Ramos (cell line): Measurements from ENCODE around the gene DMWD.

Experiments
- in situ Hi-C: fragments of 300-500 bp; cut with MboI; formaldehyde crosslinking; loops from one replicate; pipeline ENCODE4 v1.14.3; 2022; ENCODE audit warnings: low sequenced_read_pairs; ENCODE audit not compliant: unreplicated experiment

Gene DMWD, protein sequence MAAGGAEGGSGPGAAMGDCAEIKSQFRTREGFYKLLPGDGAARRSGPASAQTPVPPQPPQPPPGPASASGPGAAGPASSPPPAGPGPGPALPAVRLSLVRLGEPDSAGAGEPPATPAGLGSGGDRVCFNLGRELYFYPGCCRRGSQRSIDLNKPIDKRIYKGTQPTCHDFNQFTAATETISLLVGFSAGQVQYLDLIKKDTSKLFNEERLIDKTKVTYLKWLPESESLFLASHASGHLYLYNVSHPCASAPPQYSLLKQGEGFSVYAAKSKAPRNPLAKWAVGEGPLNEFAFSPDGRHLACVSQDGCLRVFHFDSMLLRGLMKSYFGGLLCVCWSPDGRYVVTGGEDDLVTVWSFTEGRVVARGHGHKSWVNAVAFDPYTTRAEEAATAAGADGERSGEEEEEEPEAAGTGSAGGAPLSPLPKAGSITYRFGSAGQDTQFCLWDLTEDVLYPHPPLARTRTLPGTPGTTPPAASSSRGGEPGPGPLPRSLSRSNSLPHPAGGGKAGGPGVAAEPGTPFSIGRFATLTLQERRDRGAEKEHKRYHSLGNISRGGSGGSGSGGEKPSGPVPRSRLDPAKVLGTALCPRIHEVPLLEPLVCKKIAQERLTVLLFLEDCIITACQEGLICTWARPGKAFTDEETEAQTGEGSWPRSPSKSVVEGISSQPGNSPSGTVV

DNA sequence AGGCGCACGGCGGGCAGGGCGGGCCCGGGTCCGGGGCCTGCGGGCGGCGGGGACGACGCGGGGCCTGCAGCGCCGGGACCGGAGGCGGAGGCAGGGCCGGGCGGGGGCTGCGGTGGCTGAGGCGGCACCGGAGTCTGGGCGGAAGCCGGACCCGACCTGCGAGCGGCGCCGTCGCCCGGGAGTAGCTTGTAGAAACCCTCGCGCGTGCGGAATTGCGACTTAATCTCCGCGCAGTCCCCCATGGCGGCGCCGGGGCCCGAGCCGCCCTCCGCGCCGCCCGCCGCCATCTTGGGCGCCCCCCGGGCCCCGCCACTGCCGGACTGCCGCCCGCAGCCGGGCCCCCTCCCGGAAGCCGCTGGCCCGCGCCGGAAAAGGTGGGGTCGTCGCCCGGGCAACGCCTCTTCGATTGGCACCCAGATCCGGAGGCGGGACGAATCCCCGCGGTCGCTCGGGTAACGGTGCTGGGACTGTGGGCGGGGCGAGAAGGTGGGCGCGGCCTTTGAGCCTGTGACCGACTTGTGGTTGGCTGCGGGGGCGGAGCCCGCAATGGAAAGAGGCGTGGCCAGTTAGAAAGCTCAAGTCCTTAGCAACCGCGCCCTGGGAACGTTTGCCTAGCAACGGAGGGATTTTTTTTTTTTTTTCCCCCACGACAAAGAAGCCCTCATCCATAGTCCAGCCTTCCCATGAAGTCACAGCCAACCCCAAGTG lies at the start of gene DMWD:
DMWD (minus strand) TSS at position 376 of the 708 bp plus-strand sequence; CDS start at position 287, 89 bp downstream.
- in situ Hi-C loops: no loop called here

DNA sequence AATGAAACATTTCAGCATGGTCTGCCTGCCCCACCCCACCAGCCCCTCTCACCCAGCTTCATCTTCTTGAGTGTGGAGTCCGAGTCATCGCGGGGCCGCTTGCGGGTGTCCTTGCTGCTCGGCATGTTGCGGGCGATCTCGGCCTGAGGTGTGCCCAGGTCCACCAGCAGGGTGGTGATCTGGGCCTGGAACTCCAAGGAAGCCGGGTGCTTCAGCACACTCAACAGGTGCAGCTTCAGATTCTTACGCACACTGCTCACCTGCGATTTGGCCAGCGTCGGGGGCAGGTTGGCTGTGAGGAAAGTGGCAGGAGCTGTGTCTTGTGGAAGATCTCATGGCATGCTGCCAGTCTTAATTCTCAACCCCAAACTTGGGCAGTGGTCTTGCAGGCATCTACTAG lies 49.6 kb upstream of the DMWD start:
- in situ Hi-C loops: no loop called here

DNA sequence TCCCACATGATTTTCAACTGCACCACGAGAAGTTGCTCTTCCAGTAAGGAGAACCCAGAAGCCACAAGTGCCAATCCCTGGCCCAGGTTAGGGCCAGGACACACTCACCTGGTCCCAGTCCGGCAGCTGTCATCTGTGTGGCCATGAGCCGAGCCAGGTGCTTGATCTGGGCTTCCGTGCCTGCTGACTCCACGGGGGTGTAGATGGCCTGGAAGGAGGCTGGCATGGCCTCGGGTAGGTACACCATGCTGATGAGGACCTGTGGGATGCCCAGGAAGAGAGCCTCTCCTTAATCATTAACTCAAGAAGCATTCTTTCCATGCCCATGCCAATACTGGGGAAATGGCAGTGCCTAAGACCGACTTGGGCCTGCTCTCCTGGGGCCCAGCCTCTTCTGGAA lies 42.3 kb upstream of the DMWD start:
- in situ Hi-C loops: no loop called here

DNA sequence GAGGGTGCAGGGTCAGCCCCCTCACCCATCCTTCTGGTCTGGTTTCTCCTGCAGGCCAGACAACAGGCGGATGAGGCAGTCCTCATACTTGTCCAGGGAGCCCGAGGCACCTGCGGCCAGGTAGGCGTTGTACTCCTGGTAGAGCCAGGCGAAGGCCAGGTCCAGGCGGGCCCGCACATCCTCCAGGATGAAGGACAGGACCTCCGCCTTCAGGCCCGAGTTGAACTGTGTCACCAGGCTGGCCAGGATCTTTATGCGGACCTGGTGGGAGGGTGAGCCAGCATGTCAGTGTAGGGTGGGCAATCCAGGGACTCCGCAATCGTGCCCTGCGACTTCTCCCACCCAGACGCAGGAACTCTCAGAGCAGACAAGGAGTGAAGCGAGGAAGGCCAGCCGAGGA lies 36.3 kb upstream of the DMWD start:
- in situ Hi-C loops: no loop called here

DNA sequence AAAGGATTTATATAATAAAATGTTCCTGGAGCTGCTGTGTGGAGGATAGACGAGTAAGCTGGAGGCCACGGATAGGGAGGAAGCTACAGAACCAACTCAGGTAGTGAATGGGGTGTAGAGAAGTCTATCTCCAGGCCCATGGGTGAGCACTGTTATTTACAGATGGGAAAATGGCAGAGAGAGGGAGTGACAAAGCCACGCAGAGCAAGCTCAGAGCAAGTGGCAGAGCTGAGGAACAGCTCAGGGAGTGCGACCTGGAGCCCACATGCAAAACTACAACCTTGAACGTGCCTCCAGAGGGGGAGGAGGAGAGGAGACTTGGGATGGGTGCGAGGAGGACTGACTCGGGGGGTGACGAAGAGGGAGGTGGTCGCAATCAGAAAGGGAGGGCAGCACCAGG lies 35.9 kb upstream of the DMWD start:
- in situ Hi-C loops: no loop called here

DNA sequence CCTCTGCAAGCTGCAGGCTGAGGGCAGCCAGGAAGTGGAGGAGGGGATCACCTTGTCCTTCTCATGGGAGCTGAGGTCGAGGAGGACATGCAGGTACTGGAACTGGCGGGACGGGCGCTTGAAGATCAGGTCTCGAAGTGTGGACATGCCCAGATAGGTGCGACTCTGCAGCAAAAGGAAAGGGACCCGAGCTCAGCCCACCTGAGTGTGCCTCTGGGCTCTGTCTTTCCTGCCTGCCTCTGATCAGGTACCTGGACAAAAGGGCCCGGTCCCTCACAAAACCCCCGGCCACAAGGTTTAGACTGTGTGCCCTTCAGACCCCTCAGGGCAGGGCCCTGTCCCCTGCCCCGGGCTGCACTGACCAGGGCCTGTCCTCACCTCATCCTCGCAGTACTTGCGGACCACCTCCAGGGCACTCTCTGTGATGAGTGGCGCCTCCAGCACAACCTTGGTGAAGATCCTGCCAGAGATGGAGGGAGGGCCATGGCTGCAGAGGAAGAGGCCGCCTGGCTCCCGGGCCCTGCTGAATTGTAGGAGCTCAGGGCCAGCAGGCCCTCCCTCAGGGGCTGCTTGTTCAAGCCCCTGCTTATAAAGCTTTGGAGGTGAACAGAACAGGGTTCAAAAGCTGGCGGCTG lies 34.9 kb upstream of the DMWD start:
- in situ Hi-C loops: no loop called here

DNA sequence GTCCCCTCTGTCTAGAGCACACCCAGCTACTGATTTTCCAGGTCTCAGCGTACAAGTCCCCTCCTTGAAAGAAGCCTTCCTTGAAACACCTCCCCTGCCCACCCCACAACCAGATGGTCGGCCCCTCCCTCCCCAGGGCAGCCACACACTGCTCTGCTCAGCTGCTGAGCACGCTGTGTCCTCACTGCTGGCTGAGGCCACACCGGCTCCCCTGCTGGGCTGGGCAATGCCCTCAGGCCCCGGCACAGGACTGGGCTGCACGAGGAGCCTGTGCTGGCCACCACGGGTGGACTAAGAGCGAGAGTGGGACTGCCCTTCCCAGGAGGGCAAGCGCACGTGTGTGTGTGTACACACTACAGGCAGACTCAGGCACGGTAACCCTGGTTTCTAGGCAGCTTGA lies 34.3 kb upstream of the DMWD start:
- in situ Hi-C loops: no loop called here

DNA sequence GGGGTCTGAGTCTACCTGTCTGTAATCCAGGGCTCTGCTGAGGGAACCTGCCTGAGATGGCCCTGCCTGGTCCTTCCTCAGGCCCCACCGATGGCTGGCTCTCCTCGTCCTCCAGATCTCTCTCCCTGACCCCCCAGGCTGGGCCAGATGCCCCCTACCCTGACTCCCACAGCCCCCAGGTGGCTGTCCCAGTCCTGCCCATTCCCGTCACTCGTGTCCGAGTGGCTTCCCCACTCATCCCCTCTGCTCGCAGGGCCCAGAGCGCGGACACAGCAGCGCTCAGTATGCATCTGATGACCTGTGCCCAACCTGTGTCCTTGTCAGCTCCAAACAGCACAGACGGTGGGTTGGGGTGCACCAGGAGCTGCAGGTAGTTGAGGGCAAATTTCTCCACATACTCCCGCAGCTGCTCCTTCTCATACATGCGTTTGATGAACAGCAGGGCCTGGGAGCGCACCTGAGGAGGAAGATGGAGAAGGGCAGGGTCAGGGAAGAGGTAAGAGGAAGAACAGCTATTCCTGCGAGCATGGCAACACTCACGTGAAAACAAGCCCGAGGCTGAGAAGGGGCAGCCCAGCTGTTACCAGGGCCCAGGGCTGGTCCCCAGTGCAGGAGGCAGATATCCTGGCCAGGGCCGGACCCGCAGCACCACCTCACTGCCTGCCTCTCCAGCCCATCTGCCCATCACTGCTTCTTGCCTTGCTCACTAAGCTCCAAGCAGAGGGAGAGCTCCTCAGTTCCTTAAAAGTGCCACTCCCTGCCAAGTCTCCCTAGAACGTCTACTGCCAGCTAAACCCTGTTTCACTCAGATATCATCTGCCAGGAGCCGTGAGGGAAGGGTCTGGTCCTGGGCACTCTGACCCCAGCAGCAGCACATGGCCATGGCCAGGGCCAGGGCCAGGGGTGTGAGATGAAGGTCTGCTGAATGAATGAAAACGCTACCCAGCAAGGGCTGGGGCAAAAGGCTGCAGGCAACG lies 33.6 kb upstream of the DMWD start:
- in situ Hi-C loops: no loop called here

DNA sequence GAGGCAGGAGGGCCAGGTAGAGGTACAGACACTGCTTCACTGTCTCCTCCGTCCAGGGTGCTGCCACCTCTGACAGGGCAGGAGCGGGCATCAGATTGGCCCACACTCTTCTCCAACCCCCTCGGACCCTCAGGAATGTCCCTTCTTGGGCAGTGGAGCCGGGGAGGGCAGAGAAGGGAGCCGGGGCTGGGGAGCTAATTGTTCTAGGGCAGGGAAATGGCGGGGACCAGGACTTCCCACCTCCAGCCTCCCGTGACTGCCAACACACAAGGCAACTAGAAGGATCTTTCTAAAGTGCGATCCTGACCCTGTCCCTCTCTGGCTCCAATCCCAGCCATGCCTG lies 32.6 kb upstream of the DMWD start:
- in situ Hi-C loops: no loop called here

DNA sequence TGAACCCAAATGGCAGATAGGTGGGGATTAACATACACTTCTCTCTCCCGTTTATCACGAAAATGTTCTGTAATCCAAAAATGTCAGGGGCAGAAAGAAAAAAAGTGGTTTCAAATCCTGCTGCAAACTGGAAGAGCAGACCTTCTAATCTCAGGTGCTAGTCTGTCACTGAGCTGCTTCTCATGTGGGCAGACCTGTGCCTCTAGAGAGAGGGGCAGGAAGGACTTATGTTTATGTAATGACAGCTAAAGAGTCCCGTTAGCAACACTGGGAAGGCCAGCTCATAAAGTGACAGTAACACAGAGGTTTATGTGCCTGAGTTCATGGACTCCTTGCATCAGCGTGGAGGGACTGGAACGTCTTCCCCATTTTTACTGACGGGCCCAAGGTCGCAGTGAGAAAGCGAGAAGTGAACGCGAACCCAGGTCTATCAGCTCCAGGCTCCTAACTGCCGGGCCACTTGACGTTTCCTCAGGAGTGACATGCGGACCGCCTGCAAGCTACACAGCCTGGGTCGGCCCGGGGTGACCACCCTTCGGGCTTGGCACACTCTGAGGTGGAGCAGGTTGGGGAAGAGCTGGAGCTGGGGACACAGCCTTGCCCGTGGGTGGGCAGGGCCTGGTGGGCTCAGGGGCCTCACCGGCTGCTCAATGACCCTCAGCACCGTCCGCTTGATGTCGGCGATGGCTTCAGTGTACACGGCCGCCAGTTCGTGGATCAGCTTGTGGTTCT lies 32.1 kb upstream of the DMWD start:
- in situ Hi-C loops: no loop called here

DNA sequence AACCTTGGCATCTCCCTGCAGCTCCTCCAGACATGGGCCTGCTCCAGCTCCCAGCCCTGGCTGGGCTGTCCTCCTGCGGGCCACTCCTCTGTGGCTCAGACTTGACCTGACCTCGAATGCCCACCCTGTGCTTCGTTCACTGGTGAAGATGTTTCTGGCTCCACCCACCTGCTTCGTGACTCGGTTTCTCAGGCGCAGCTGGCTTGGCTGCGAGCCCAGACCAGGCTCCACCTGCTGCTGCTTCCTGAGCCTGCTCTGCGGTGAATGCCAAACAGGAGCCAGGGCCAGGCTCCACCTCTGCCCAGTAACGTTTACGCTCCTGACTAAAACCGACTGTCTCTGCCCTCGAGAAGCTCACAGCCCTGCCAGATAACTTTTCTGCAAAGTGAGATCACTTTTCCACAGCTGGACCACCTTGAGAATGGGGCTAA lies 31.4 kb upstream of the DMWD start:
- in situ Hi-C loops: no loop called here

DNA sequence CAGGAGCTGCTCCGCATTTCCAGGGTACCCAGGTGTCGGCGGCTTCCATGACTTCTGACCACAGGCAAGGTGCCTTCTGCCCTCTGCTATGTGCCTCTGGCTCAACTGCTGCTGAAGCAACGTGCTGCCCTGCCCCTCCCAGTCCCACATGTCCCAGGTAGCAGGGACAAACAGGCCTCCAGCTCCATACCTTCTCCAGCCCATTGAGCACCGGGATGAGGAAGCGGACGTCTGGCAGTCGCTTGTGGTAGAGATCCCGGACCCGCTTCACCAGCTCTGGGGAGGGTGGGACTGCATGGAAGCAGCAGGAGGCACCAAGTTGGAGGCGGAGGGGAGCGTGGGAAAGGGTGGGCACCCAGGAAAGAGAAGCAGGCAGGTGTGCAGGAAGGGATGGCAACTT lies 30.5 kb upstream of the DMWD start:
- in situ Hi-C loops: no loop called here

DNA sequence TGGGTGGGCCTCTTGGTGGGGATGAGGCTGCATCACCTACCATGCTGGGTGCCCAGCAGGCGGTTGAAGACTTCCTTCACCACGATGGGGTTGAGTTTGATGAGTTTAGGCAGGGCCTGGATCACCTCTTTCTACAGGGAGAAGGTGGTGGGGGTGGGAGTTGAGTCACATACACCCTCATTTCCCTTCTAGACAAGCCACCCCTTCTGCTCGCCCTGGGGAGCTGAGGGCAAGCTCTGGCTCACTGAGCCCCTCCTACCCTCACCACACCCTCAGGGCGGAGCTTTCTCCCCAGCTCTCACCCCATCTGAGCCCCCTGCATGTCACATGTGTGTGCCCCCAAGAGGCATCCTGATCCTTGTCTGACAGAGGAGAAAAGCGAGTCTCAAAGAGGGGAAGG lies 30.1 kb upstream of the DMWD start:
- in situ Hi-C loops: no loop called here

DNA sequence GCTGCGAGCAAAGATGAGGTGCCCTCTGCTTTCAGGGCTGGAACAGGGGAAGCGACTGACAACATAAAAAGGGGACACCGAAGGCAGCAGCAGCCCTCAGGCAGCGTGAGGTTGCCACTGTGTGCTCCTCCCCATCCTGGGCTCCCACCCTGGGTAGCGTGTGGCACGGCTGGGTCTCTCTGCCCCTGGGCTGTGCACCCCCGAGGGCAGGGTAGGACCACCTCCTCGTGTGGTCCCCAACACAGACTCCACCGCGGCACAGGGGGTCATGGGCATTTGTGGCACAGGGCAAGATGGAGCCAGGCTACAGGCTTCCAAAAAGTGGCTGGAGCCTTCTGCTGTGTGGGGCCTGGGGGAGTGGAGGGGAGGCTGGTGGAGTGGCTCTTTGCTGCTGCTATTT lies 28.9 kb upstream of the DMWD start:
- in situ Hi-C loops: no loop called here

DNA sequence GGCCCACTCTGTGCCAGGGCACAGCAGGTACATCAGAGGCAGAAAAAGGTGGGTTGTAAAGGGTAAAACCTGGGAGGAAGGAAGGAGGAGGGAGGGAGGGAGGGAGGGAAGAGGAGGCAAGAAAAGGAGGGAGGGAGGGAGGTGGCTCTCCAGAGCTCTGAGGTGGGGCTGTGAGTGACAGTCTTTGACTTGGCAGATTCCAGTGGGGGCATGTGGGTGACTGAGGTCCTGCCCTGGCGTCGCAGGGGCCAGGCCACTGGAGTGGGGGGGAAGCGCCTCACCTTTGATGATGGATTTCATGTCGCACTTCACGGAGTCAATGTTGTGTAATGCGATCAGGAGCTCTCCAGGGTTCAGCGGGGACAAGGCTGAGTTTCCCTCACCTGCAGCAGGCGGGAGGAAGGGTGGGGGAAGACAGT lies 28.5 kb upstream of the DMWD start:
- in situ Hi-C loops: no loop called here

DNA sequence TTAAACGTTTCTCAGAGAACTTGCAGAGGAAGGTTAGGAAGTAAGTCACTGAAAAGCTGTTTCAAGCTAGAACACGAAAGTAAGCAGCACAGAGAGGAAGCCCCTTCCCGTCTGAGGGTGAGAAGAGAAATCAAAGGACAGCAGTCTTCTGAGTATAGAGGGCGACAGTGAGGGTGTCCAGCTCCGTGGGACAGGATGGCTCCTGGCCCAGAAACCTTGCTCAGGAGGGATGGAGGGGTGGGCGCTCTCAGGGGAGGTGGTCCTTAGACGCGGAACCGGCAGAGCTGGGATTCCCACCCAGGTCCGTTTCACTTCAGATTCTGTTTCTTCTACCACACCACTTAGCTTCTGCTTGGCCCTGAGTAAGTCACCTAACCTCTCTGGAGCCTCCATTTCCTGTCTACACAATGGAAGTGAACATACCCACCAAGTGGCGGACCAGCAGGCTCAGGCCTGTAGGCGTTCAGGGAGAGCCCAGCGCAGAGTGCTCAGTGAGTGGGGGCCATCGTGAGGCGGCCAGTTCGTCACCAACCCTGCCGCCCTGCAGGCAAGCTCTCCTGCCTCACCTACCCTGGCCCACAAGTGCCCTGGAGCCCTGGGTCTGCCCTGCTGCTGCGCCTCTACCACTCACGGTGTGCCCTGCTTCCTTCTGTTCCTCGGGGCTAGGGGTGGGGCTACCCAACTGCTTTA lies 27.9 kb upstream of the DMWD start:
- in situ Hi-C loops: no loop called here

DNA sequence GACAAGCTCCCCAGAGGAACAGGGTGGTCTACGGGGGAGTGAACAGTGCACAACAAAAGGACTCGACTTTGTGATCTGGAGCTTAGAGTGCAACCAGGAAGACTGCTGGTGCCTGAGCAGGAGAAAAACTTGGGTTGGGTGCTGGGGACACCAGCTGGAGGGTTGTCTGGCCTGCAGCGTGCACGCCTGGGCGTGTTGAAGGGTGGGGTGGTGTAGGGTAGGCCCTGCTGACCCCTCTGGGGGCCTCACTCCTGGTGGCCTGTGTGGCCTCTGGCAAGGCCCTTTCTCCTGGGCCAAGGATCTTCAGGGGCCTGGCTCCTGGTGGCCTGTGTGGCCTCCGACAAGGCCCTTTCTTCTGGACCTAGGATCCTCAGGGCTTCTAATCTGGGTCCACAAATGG lies 27.1 kb upstream of the DMWD start:
- in situ Hi-C loops: no loop called here

DNA sequence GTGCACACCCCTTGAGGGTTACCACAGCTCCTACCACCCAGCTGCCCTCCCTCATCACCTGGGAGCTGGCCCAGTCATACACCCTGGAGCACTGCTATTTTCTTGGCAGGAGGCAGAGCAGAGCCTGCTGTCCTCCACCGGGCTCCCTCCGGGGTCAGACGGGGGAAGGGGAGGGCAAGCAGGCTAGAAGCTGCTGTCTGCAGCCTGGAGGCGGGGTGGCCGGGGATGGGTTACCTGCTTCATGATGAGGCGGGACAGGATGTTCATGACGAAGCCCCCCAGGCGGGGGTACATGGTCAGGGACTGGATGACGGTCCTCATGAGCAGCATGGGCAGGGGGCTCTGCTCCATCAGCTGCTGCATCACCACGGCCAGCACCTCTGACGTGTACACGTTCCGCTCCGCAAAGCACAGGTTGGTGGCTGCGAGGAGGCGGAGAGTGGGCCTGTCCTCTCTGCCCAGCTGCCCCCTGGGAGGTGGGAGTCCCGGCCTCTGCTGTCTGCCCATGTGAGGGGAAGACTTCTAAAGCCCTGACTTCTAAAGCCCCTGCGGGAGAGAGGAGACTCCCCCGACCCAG lies 25.2 kb upstream of the DMWD start:
- in situ Hi-C loops: no loop called here
